ENCODE data around the gene SEMA3F. TPM values are rescaled to one million over a fixed set of nuclear protein-coding genes. Genes with fewer than 3 reads are reported as not detected.

The SEMA3F gene
- total and polyA plus RNA-seq, 2 experiments from 2014 or later: 13.9 to 15.5 TPM

DNA sequence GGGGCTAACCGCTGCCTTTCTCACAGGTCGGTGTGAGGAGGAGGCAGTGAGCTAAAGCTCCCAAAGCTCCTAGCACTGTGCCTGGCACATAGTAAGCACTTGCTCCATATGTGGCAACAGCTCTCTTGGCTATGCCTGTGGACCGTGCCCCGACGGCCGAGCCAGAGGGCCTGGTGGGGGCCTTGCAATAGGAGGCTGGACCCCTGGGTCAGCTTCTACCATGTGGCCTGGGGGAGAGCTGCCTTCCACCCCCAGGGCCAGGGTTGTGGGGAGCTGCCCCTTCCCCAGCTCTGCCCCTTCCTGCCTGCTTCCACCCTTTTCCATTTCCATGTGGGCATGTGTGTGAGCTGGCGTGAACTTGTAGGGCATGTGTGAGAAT is 19.4 kb downstream of the SEMA3F start:
- over 99% methylated on average over 7 of the region's 7 CpGs for WGBS (ENCODE audit: low lambda C conversion rate, missing lambda C conversion rate)
- H3K4me1 ChIP-seq (ENCODE audit: insufficient read depth): no peaks in the 10 kb centered on the region

DNA sequence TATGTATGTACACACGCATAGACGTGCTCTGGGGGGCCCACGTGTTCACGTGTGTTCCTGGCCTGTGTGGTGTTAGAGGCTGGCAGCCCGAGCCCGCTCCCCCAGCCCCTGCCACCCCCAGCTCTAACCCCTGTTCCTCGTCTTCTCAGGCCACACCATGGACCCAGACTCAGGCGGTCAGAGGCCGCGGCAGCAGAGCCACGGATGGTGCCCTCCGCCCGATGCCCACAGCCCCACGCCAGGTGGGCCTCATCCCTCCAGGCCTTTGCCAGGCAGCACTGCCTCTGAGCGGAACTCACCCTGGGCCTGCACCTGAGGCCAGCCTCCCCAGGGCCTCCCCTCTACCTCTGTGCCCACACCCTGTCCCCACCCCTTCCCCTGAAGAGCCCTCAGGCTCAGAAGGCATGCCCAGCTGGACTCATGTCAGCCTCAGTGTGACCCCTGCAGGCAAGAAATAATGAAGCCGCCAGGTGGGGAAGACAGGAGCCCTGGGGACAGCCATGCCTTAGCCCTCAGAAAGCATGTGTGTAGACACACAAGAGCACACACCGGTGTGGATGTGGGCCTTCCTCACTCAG is 19.9 kb downstream of the SEMA3F start:
- no peaks in the 10 kb centered on the region for H3K9me3 ChIP-seq (ENCODE audit: low read depth)
- H4K20me1 ChIP-seq (ENCODE audit: insufficient read depth, poor library complexity, severe bottlenecking): peaks cover 3% of the 10 kb centered on the region
- H3K9me2 ChIP-seq (replicated peaks; ENCODE audit: insufficient read depth): no peaks in the 10 kb centered on the region
- no peaks in the 10 kb centered on the region for H3K4me1 ChIP-seq (ENCODE audit: insufficient read depth)
- H2AFZ ChIP-seq: no peak overlapping the region
- WGBS (ENCODE audit: low lambda C conversion rate, missing lambda C conversion rate): 95% methylated on average over 16 of the region's 17 CpGs
- no peak overlapping the region for H3K4me3 ChIP-seq
- no peak overlapping the region for H3K4me2 ChIP-seq
- H3K27me3 ChIP-seq: peaks cover 4% of the 10 kb centered on the region
- no peaks in the 10 kb centered on the region for H3K36me3 ChIP-seq (replicated peaks; ENCODE audit: insufficient read depth, low read depth)
- no peaks in the 10 kb centered on the region for H3K79me2 ChIP-seq
- TF ChIP-seq EZH2phosphoT487 (IDR thresholded peaks at IDR 0.05; ENCODE audit: low read depth, severe bottlenecking, unreplicated experiment): no peak
- TF ChIP-seq EZH2 (IDR thresholded peaks at IDR 0.05; ENCODE audit: borderline replicate concordance): no peak
- TF ChIP-seq, protein P1, sequence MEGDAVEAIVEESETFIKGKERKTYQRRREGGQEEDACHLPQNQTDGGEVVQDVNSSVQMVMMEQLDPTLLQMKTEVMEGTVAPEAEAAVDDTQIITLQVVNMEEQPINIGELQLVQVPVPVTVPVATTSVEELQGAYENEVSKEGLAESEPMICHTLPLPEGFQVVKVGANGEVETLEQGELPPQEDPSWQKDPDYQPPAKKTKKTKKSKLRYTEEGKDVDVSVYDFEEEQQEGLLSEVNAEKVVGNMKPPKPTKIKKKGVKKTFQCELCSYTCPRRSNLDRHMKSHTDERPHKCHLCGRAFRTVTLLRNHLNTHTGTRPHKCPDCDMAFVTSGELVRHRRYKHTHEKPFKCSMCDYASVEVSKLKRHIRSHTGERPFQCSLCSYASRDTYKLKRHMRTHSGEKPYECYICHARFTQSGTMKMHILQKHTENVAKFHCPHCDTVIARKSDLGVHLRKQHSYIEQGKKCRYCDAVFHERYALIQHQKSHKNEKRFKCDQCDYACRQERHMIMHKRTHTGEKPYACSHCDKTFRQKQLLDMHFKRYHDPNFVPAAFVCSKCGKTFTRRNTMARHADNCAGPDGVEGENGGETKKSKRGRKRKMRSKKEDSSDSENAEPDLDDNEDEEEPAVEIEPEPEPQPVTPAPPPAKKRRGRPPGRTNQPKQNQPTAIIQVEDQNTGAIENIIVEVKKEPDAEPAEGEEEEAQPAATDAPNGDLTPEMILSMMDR (IDR thresholded peaks at IDR 0.05; ENCODE audit: poor library complexity): no peak
- no peak for DNase-seq (ENCODE audit: low spot score)
- H3K27ac ChIP-seq: no peak overlapping the region

More for the DNA sequence above, 19.4 kb downstream of the SEMA3F start:
- Histone ChIP-seq H3K4me3 (no peak overlapping the region), H3K27ac (no peak overlapping the region), H3K79me2 (no peaks in the 10 kb centered on the region), H2AFZ (no peak overlapping the region), H3K9me2 (replicated peaks; ENCODE audit: insufficient read depth) (no peaks in the 10 kb centered on the region), H4K20me1 (ENCODE audit: insufficient read depth, poor library complexity, severe bottlenecking) (peaks cover 3% of the 10 kb centered on the region), H3K27me3 (peaks cover 4% of the 10 kb centered on the region), H3K4me2 (no peak overlapping the region), H3K9me3 (ENCODE audit: low read depth) (no peaks in the 10 kb centered on the region), H3K36me3 (replicated peaks; ENCODE audit: insufficient read depth, low read depth) (no peaks in the 10 kb centered on the region)
- no peak for DNase-seq (ENCODE audit: low spot score)
- no peak for TF ChIP-seq EZH2 (IDR thresholded peaks at IDR 0.05; ENCODE audit: borderline replicate concordance)
- TF ChIP-seq, protein P1 (IDR thresholded peaks at IDR 0.05; ENCODE audit: poor library complexity): no peak
- no peak for TF ChIP-seq EZH2phosphoT487 (IDR thresholded peaks at IDR 0.05; ENCODE audit: low read depth, severe bottlenecking, unreplicated experiment)

DNA sequence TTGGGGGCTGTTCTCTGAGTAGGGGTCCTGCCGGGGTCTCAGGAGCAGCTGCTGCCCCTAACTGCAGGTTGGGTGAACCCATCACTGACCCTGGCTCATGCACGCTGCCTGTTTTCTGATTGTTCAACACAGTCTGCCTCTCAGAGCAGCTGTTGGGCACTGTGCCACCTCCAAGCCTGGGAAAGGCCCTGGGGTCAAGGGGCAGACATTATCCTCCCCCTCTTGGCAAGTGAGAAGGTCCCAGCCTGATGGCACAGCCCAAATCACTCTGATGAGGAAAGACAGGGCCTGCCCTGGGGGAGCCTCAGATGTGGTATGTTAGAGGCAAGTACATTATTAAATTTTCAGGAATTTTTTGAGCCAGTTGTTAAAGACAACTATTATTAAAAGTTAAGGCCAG is 22.2 kb downstream of the SEMA3F start:
- Histone ChIP-seq H4K20me1 (ENCODE audit: insufficient read depth, poor library complexity, severe bottlenecking) (no peaks in the 10 kb centered on the region), H2AFZ (no peak overlapping the region), H3K27ac (no peak overlapping the region), H3K9me2 (replicated peaks; ENCODE audit: insufficient read depth) (no peaks in the 10 kb centered on the region), H3K4me3 (no peak overlapping the region), H3K27me3 (peaks cover 4% of the 10 kb centered on the region), H3K79me2 (no peaks in the 10 kb centered on the region), H3K36me3 (replicated peaks; ENCODE audit: insufficient read depth, low read depth) (no peaks in the 10 kb centered on the region), H3K4me1 (ENCODE audit: insufficient read depth) (no peaks in the 10 kb centered on the region), H3K9me3 (ENCODE audit: low read depth) (no peaks in the 10 kb centered on the region), H3K4me2 (no peak overlapping the region)
- no peak for DNase-seq (ENCODE audit: low spot score)
- no peak for TF ChIP-seq EZH2 (IDR thresholded peaks at IDR 0.05; ENCODE audit: borderline replicate concordance)
- TF ChIP-seq, protein P1 (IDR thresholded peaks at IDR 0.05; ENCODE audit: poor library complexity): no peak
- no peak for TF ChIP-seq EZH2phosphoT487 (IDR thresholded peaks at IDR 0.05; ENCODE audit: low read depth, severe bottlenecking, unreplicated experiment)
- WGBS (ENCODE audit: low lambda C conversion rate, missing lambda C conversion rate): 96% methylated on average over 2 of the region's 2 CpGs
